GM18511 (cell line): ENCODE results near the gene CAMK4.
A peak's percentile ranks its signal among the peaks of the same experiment; 100 is the strongest.
"Not testable (repeated sequence)": the region's sequence is repeated elsewhere in the genome, so short reads cannot be mapped to it uniquely, and the experiment has no call there.

Source experiments
- ATAC-seq: cut with Tn5 transposase; IDR thresholded peaks from one replicate; pipeline ENCODE4 v1.9.1; 2021; ENCODE audit warnings: mild to moderate bottlenecking, moderate library complexity; ENCODE audit not compliant: unreplicated experiment

CAMK4 gene

GRCh38 chr5:111308951-111309350 is 84.8 kb downstream of the CAMK4 start:
- no peak for ATAC-seq

- ATAC-seq, result no peak
These were observed 85.2 kb downstream of the CAMK4 start for GRCh38 chr5:111309384-111309783.

- ATAC-seq, result no peak
These were observed 86.8 kb downstream of the CAMK4 start for GRCh38 chr5:111310711-111311620.

- no peak for ATAC-seq
These were observed 87.5 kb downstream of the CAMK4 start for GRCh38 chr5:111311666-111312065.

- peak; percentile 68 for ATAC-seq
These were observed 89.0 kb downstream of the CAMK4 start for GRCh38 chr5:111313017-111313724.

- ATAC-seq, result no peak
These were observed 96.8 kb downstream of the CAMK4 start for GRCh38 chr5:111320953-111321352.

GRCh38 chr5:111321376-111321775 is 97.2 kb downstream of the CAMK4 start:
- no peak for ATAC-seq

GRCh38 chr5:111326551-111326950 is 102.4 kb downstream of the CAMK4 start:
- ATAC-seq, result no peak

- ATAC-seq, result no peak
These were observed 112.9 kb downstream of the CAMK4 start for GRCh38 chr5:111337133-111337532.

- peak; percentile 77 for ATAC-seq
These were observed 113.5 kb downstream of the CAMK4 start for GRCh38 chr5:111337688-111338087.

GRCh38 chr5:111345731-111346130 is 121.5 kb downstream of the CAMK4 start:
- ATAC-seq, result no peak

GRCh38 chr5:111347021-111347420 is 122.8 kb downstream of the CAMK4 start:
- no peak for ATAC-seq

- ATAC-seq, result no peak
These were observed 124.6 kb downstream of the CAMK4 start for GRCh38 chr5:111348661-111349329.

- ATAC-seq, result no peak
These were observed 125.2 kb downstream of the CAMK4 start for GRCh38 chr5:111349429-111349828.

- ATAC-seq, result no peak
These were observed 128.9 kb downstream of the CAMK4 start for GRCh38 chr5:111353035-111353434.

- ATAC-seq, result not testable (repeated sequence)
These were observed 134.5 kb downstream of the CAMK4 start for GRCh38 chr5:111358726-111359125.

- no peak for ATAC-seq
These were observed 136.0 kb downstream of the CAMK4 start for GRCh38 chr5:111360173-111360572.

- no peak for ATAC-seq
These were observed 140.8 kb downstream of the CAMK4 start for GRCh38 chr5:111364992-111365391.

GRCh38 chr5:111366388-111366787 is 142.2 kb downstream of the CAMK4 start:
- ATAC-seq, result no peak

GRCh38 chr5:111367115-111367514 is 142.9 kb downstream of the CAMK4 start:
- ATAC-seq, result no peak

- ATAC-seq, result no peak
These were observed 148.6 kb downstream of the CAMK4 start for GRCh38 chr5:111372799-111373198.
